A673 (cell line): ENCODE measurements around the gene PAQR4.

ENCODE experiments used
- CTCF ChIP-seq: fragments of 300-800, 200-600 bp; sonication (generic); conservative IDR thresholded peaks from 2 replicates; pipeline ENCODE4 v1.5.1; 2017; ENCODE audit warnings: low read depth, mild to moderate bottlenecking, antibody characterized with exemption, low read length, moderate library complexity, mixed read lengths
- EZH2 ChIP-seq: fragments of 200-600 bp; sonication (generic); IDR thresholded peaks from 2 replicates; pipeline ENCODE4 v1.6.1; 2017; ENCODE audit warnings: borderline replicate concordance, low read depth, mild to moderate bottlenecking, mixed read lengths, antibody characterized with exemption, low read length; ENCODE audit not compliant: poor library complexity, severe bottlenecking

- TF ChIP-seq CTCF, result no peak
- TF ChIP-seq EZH2, result no peak
These were observed 40.4 kb upstream of the PAQR4 start for GRCh38 chr16:2928796-2929195.
